Ishikawa (cell line): ENCODE data around the gene SAPCD2.

Source experiments
- CEBPB ChIP-seq: IDR thresholded peaks from 2 replicates; pipeline ENCODE4 v1.6.1; 2012
- CREB1 ChIP-seq: IDR thresholded peaks from 2 replicates; pipeline ENCODE4 v1.6.1; 2012; ENCODE audit warnings: low read depth
- EGR1 ChIP-seq: IDR thresholded peaks from 2 replicates; pipeline ENCODE4 v1.6.1; 2012
- EP300 ChIP-seq: IDR thresholded peaks from 2 replicates; pipeline ENCODE4 v1.6.1; 2012; ENCODE audit warnings: borderline replicate concordance
- FOXM1 ChIP-seq: IDR thresholded peaks from 2 replicates; pipeline ENCODE4 v1.6.1; 2012; ENCODE audit warnings: low read depth, borderline replicate concordance
- MAX ChIP-seq: IDR thresholded peaks from 2 replicates; pipeline ENCODE4 v1.6.1; 2012
- NFIC ChIP-seq: IDR thresholded peaks from 2 replicates; pipeline ENCODE4 v1.6.1; 2012
- RAD21 ChIP-seq: IDR thresholded peaks from 2 replicates; pipeline ENCODE4 v1.6.1; 2012; ENCODE audit warnings: low read depth
- REST ChIP-seq: IDR thresholded peaks from 2 replicates; pipeline ENCODE4 v1.6.1; 2012; ENCODE audit warnings: low read depth, mild to moderate bottlenecking
- TAF1 ChIP-seq: IDR thresholded peaks from 2 replicates; pipeline ENCODE4 v1.6.1; 2012; ENCODE audit warnings: low read depth, mild to moderate bottlenecking
- TCF12 ChIP-seq: IDR thresholded peaks from 2 replicates; pipeline ENCODE4 v1.6.1; 2012; ENCODE audit warnings: low read depth
- TEAD4 ChIP-seq: IDR thresholded peaks from 2 replicates; pipeline ENCODE4 v1.6.1; 2012
- USF1 ChIP-seq: IDR thresholded peaks from 2 replicates; pipeline ENCODE4 v1.6.1; 2012
- YY1 ChIP-seq: IDR thresholded peaks from 2 replicates; pipeline ENCODE4 v1.6.1; 2012; ENCODE audit warnings: low read depth
- ZBTB7A ChIP-seq: IDR thresholded peaks from 2 replicates; pipeline ENCODE4 v1.6.1; 2012; ENCODE audit warnings: low read depth

SAPCD2 gene

GRCh38 chr9:137054932-137055384, 15.4 kb downstream of the SAPCD2 start:
- no peak for TF ChIP-seq CEBPB
- TF ChIP-seq ZBTB7A: no peak
- no peak for TF ChIP-seq EGR1

GRCh38 chr9:137053944-137054931, 16.1 kb downstream of the SAPCD2 start, which contains the start of gene ENTPD2:
Gene ENTPD2 (minus strand): TSS chr9:137054061. CDS start chr9:137053997, 64 bp downstream.
- TF ChIP-seq YY1 (no peak), TEAD4 (0 out of 2 replicates have a peak, but pooled peaks have one; percentile 10), TAF1 (0 out of 2 replicates have a peak, but pooled peaks have one; percentile 37), TCF12 (peak; percentile 64), MAX (peak; percentile 72), RAD21 (no peak), NFIC (peak; percentile 41; the same call in 1 of the 2 replicates), ZBTB7A (peak; percentile 75; the same call in 1 of the 2 replicates), EGR1 (peak; percentile 68)

GRCh38 chr9:137052998-137053943, 17.1 kb downstream of the SAPCD2 start:
- no peak for TF ChIP-seq NFIC
- no peak for TF ChIP-seq ZBTB7A
- no peak for TF ChIP-seq RAD21
- no peak for TF ChIP-seq EGR1
- no peak for TF ChIP-seq FOXM1
- TF ChIP-seq TAF1: no peak
- no peak for TF ChIP-seq TCF12

GRCh38 chr9:137052293-137052692, 18.1 kb downstream of the SAPCD2 start:
- TF ChIP-seq TEAD4 (no peak), FOXM1 (no peak), EP300 (no peak), CREB1 (no peak), RAD21 (no peak), CEBPB (no peak), MAX (no peak), NFIC (no peak), USF1 (no peak), YY1 (no peak), ZBTB7A (no peak), REST (no peak), TAF1 (no peak), TCF12 (no peak), EGR1 (no peak)

- TF ChIP-seq CEBPB (no peak), EGR1 (no peak), REST (no peak), TCF12 (no peak), MAX (no peak), NFIC (no peak)
Observed at GRCh38 chr9:137051145-137051724, 19.1 kb downstream of the SAPCD2 start.
